ENCODE data around the gene CNMD.
"Not testable (repeated sequence)": the region's sequence is repeated elsewhere in the genome, so short reads cannot be mapped to it uniquely, and the experiment has no call there.

CNMD gene

DNA sequence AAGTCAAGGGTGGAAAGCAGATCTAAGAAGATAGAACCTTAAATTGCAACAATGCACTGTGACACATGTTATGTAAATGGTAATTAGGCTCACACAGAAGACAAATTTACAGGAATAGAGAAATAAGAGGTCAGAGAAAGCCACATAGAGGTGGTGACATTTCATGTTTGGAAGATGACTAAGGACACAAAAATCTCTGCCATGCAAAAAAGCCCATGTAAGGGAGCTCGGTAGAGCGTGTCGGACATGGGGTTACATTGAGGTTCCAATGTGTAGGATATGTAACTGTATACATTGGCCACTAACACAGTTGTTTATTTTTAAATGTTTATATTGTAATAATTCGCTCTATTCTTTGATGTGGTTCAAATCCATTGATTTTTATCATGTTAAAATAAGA, 53.2 kb downstream of the CNMD start:
- no peak for DNase-seq (ENCODE audit: low spot score)

DNA sequence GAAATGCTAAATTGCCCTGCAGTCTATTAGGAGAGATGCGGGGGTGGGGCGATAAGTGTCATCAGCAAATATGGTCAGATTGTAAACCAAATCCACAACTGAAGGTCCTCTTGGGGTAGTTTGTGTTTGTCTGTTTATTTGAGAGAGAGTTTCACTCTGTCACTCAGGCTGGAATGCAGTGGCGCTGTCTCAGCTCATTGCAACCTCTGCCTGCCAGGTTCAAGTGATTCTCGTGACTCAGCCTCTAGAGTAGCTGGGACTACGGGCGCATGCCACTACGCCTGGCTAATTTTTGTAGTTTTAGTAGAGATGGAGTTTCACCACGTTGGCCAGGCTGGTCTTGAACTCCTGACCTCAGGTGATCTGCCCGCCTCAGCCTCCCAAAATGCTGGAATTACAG, 53.8 kb downstream of the CNMD start:
- not testable (repeated sequence) for DNase-seq (ENCODE audit: low spot score)

DNA sequence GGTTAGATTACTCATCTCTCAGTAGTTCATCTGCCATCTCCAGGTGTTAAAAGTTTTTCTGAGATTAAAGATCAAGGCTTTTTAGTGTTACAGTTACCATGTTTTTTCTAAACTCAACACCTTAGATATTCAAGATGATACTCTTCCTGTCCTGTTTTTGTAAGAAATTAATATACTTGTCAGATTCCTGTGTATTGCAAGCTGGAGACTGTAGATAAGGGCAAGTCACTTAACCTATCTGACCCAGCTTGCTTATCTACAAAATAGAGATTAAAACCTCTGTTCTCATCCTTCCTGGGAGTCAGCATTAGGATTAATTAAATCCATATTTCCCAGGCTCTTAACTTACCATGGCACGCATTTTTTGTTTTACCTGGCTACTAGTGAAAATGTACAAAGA, 61.8 kb downstream of the CNMD start:
- DNase-seq (ENCODE audit: low spot score) = no peak

DNA sequence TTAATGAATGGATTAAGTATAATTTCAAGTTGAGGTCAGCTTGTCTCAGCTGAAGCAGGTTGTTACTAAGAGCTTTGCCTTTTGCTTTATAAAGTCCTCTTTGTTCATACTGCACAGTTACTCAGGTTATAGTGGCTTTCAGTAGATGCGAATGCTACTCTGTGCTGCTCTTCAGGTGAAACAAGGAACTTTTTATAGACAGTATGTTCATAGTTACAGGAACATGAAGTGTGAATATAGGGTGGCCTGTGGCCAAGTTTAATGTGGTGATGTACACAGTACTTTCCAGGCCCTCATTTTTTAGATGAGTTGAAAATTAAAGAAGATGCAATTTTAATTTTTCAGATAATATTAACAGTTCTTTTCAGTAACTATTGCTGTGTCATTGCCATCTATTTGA, 66.2 kb downstream of the CNMD start:
- no peak for DNase-seq (ENCODE audit: low spot score)

DNA sequence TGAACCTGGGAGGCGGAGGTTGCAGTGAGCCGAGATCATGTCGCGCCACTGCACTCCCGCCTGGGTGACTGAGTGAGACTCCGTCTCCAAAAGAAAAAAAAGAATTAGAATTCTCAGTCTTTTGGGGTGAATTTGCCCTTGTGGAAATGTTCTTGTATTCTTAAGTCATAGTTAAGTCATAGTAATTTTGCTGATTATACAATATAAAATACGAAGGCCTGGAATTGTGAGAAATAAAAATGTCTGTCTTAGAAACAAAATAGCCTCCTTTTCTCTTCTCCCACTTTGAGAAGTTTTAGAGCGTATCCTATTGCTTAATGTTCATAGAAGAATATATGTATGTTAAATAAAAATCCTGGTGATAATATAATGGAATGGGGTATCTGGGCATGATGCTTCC, 68.9 kb downstream of the CNMD start:
- no peak for DNase-seq (ENCODE audit: low spot score)

DNA sequence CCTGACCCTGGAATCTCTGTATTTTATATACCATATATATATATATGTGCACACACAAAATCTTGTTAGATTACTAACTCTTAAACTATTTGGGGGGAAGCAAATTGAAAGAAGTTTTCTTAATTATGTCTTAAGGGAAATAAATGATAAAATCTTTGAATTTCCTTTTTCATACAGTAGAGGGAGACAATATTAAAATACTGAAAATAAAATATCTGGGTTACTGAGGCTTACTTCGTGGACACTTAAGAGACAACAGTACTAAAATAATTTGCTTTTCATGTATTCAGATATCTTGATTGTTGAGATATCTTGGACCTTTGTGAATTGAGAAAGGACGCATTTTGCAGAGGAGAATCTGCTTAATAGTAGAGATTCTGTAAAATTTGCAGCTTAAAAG, 69.9 kb downstream of the CNMD start:
- no peak for DNase-seq (ENCODE audit: low spot score)

DNA sequence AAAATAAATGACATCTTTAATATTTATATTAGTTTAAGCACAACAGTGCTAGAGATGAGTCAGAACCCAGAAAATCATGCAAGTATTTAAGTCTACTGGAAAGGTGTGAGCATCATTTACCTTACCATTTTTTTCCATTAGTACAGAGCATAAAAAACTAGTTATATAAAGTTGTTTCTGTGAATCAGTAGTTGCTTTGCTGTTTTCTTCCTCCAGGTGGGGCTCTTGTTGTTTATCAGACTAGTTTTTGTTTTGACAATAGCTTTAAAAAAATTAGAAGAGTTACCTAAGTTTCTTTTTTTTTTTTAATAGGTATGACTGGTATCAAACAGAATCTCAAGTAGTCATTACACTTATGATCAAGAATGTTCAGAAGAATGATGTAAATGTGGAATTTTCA, 74.3 kb downstream of the CNMD start:
- DNase-seq (ENCODE audit: low spot score) = no peak

DNA sequence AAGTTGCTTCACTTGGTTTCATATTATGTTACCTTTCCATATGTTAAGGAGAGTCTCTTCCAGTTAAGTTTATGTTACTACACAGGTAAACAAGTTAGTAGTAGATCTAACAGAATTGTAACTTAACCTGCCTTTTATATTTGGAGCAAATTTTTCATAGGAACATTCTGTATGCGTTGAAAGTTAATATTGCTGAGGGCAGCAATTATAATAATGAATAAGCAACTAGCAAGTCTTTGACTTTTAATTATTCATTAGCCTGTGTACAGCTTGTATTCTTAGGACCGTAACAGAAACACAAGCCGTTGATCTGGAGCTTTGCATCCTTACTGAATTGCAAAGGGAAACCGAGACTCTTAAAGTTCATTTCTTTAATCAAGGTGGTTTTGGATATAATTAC, 75.3 kb downstream of the CNMD start:
- no peak for DNase-seq (ENCODE audit: low spot score)

DNA sequence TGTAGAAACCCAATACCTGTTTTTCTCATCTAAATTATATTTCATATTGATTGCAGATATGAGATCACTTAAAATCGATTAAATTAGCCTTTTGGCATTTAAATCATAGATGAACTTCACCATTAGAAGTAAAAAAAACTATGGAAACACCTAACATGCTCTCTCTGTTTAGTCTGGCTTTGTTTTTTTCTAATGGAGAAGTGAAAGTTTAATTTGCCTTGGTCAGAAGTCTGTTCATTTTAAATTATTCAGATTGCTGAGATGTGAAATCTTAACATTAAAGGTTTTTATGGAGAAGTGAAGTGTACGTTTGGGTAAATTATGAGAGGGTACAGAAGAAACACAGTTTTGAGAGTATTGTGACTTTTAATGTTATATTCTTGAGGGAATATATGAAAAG, 80.3 kb downstream of the CNMD start:
- DNase-seq (ENCODE audit: low spot score) = no peak

Data from AG08396 (cell line).